Chondrocyte (in vitro differentiated cells): ENCODE measurements around the gene PON3. TPM values are rescaled to one million over a fixed set of nuclear protein-coding genes. Genes with fewer than 3 reads are reported as not detected.

Experiments
- DNase-seq: peaks from one replicate; pipeline ENCODE4 v3.0.0; 2021; ENCODE audit warnings: mixed read lengths, low spot score
- H3K27ac Mint-ChIP-seq: one replicate; pipeline ENCODE4 v1.8.0; 2021; ENCODE audit warnings: mild to moderate bottlenecking, moderate library complexity, mixed read lengths; ENCODE audit not compliant: unreplicated experiment
- H3K27me3 Mint-ChIP-seq: 2 replicates; pipeline ENCODE4 v1.8.0; 2021; ENCODE audit warnings: low read depth, mixed read lengths
- H3K36me3 Mint-ChIP-seq: 2 replicates; pipeline ENCODE4 v1.8.0; 2021; ENCODE audit warnings: low read depth, mixed read lengths
- H3K4me1 Mint-ChIP-seq: 2 replicates; pipeline ENCODE4 v1.8.0; 2021; ENCODE audit warnings: low read depth, mild to moderate bottlenecking, mixed read lengths
- H3K4me3 Mint-ChIP-seq: one replicate; pipeline ENCODE4 v1.8.0; 2021; ENCODE audit warnings: mild to moderate bottlenecking, moderate library complexity, mixed read lengths; ENCODE audit not compliant: unreplicated experiment
- H3K9me3 Mint-ChIP-seq: 2 replicates; pipeline ENCODE4 v1.8.0; 2021; ENCODE audit warnings: low read depth, mixed read lengths
- total RNA-seq: library from RNA; stranded (reverse); gene quantifications from 3 replicates; pipeline ENCODE4 v1.2.1, GENCODE V29; 2021
- TF ChIP-seq, protein P1 (sequence below): fragments of 200-600 bp; sonication (generic); IDR thresholded peaks from 2 replicates; pipeline ENCODE4 v1.5.0; 2021; ENCODE audit warnings: antibody characterized with exemption, mild to moderate bottlenecking, moderate library complexity

The PON3 gene
- total RNA-seq, 1 donor from 2014 or later = not detected

DNA sequence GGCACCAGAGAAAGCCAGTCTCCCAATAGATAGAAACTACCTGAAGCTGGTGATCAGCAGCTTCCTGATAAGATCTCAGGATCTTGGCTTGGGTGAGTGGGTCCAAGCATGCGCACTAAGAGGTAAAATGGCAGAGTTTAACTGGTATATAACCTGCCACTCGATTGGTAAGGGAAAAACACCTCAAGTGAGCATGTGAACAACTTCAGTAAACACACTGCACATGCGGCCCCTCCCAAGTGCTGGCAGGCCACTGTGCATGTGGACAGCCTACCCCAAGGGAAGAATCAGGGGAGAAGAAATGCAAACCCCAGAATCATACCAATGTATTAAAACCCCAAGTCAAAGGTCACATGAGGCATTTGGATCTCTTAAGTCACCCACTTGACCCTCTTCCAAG is 54.1 kb downstream of the PON3 start:
- no peak overlapping the region for H3K4me3 Mint-ChIP-seq
- H3K4me1 Mint-ChIP-seq = no peaks in the 10 kb centered on the region
- DNase-seq = no peak
- H3K9me3 Mint-ChIP-seq = no peaks in the 10 kb centered on the region
- no peaks in the 10 kb centered on the region for H3K36me3 Mint-ChIP-seq
- no peaks in the 10 kb centered on the region for H3K27me3 Mint-ChIP-seq
- no peak overlapping the region for H3K27ac Mint-ChIP-seq
- TF ChIP-seq, protein P1, sequence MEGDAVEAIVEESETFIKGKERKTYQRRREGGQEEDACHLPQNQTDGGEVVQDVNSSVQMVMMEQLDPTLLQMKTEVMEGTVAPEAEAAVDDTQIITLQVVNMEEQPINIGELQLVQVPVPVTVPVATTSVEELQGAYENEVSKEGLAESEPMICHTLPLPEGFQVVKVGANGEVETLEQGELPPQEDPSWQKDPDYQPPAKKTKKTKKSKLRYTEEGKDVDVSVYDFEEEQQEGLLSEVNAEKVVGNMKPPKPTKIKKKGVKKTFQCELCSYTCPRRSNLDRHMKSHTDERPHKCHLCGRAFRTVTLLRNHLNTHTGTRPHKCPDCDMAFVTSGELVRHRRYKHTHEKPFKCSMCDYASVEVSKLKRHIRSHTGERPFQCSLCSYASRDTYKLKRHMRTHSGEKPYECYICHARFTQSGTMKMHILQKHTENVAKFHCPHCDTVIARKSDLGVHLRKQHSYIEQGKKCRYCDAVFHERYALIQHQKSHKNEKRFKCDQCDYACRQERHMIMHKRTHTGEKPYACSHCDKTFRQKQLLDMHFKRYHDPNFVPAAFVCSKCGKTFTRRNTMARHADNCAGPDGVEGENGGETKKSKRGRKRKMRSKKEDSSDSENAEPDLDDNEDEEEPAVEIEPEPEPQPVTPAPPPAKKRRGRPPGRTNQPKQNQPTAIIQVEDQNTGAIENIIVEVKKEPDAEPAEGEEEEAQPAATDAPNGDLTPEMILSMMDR = no peak

DNA sequence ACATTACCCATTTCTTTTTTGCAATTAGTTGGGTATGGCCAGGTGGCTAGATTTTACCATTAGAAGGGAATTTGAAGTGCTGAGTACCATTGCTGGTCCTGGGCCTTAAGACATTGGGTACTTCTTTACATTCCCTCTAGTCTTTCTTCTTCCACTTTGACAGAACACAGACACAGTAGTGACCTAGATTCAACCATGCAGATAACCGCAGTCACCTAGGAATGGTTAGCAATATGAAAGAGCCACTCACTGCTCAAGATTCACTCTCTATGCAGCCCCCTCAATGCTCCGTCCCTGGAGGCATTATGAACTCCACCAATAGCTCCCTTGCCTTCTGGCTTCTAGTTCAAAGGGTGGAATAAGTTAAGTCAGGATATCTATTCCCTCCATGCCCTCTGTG is 55.7 kb downstream of the PON3 start:
- Mint-ChIP-seq H3K36me3 (no peaks in the 10 kb centered on the region), H3K4me1 (peaks cover 1% of the 10 kb centered on the region), H3K27me3 (no peaks in the 10 kb centered on the region), H3K4me3 (no peak overlapping the region), H3K27ac (no peak overlapping the region), H3K9me3 (no peaks in the 10 kb centered on the region)
- no peak for DNase-seq
- TF ChIP-seq, protein P1 = no peak

DNA sequence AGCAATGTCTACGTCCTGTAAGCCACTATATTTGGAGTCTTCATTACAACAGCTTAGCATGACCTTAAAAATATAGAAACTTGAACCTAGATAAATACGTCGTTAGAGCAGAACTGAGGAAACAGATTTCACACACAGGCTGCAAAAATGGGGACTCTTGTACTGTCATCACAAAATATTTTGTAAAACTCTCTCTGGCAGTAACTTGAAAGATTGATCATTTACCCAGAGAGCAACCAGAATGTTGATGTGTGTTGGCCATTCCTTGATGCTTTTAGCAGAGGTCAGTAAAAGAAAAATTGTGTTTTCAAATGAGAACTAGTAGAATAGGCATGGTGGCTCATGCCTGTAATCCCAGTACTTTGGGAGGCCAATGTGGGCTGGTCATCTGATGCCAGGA is 57.3 kb downstream of the PON3 start:
- Mint-ChIP-seq H3K4me3 (no peak overlapping the region), H3K27me3 (no peaks in the 10 kb centered on the region), H3K4me1 (peaks cover 16% of the 10 kb centered on the region), H3K36me3 (no peaks in the 10 kb centered on the region), H3K9me3 (no peaks in the 10 kb centered on the region), H3K27ac (no peak overlapping the region)
- TF ChIP-seq, protein P1 = no peak
- no peak for DNase-seq

DNA sequence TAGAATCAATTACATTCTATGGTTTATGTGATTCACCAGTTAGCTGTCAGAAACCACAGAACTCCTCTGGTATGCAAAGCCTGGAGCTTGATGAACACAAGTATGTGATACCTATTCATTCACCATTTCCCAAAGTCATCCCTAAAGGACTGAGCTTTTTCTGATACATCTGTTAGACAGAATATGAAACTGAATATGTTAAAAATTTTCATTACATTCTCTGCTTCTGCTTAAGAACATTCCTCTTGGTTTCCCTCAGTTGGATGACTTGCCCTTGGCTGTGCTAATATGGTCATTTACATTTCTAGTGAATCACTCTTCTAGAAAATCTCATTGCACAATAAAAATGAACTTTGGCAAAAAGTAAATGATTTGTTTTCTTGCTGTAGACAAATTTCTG is 61.1 kb downstream of the PON3 start:
- no peak overlapping the region for H3K27ac Mint-ChIP-seq
- H3K27me3 Mint-ChIP-seq = no peaks in the 10 kb centered on the region
- TF ChIP-seq, protein P1 = no peak
- no peaks in the 10 kb centered on the region for H3K36me3 Mint-ChIP-seq
- no peaks in the 10 kb centered on the region for H3K9me3 Mint-ChIP-seq
- H3K4me3 Mint-ChIP-seq = no peak overlapping the region
- no peak for DNase-seq
- peaks cover 25% of the 10 kb centered on the region for H3K4me1 Mint-ChIP-seq

DNA sequence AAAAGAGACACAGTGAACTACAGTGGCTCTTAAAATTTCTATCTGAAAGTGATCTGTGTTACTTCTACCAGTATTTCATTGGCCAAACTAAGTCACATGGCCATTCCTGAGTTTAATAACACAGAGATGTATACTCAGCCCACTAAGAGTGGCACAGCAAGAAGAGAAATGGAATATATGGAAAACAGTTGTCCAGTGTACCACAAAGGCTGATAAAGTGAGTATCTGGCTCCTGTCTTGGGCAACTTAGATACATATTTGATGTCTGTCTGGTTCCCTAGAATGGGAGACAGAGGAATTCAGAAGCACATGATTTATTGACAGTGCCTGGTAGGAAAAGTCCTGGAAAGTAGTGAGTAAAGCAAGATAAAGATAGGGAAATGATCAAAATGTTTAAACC is 61.7 kb downstream of the PON3 start:
- Mint-ChIP-seq H3K4me3 (no peak overlapping the region), H3K36me3 (no peaks in the 10 kb centered on the region), H3K9me3 (no peaks in the 10 kb centered on the region), H3K4me1 (peaks cover 27% of the 10 kb centered on the region), H3K27me3 (no peaks in the 10 kb centered on the region), H3K27ac (no peak overlapping the region)
- DNase-seq = no peak
- TF ChIP-seq, protein P1 = no peak
